Stimulated activated effector memory CD8-positive, alpha-beta T cell treated with anti-CD3 and anti-CD28 coated beads, Interleukin-12 subunit alpha, Interleukin-12 subunit beta, amount 100 ng/mL, for 72 hours (primary cell): ENCODE data around the gene LRRC59.
A peak's percentile ranks its signal among the peaks of the same experiment; 100 is the strongest.

Experiments
- ATAC-seq: fragments of 150-1000 bp; cut with Tn5 transposase; 2 replicates; pipeline ENCODE4 v1.10.0; 2021
- DNase-seq, 2 donors: peaks; one replicate each; pipeline ENCODE4 v3.0.0; 2021 to 2022; ENCODE audit warnings: low spot score in 2 of 2
- H3K27ac Mint-ChIP-seq: one replicate; pipeline ENCODE4 v1.8.0; 2022; ENCODE audit warnings: mild to moderate bottlenecking, mixed read lengths
- H3K36me3 Mint-ChIP-seq: one replicate; pipeline ENCODE4 v1.8.0; 2022; ENCODE audit warnings: mild to moderate bottlenecking, mixed read lengths
- H3K4me1 Mint-ChIP-seq: one replicate; pipeline ENCODE4 v1.8.0; 2022; ENCODE audit warnings: mixed read lengths
- H3K4me3 Mint-ChIP-seq: one replicate; pipeline ENCODE4 v1.8.0; 2022; ENCODE audit warnings: mild to moderate bottlenecking, mixed read lengths
- H3K9me3 Mint-ChIP-seq: one replicate; pipeline ENCODE4 v1.8.0; 2022; ENCODE audit warnings: mixed read lengths

LRRC59 gene

DNA sequence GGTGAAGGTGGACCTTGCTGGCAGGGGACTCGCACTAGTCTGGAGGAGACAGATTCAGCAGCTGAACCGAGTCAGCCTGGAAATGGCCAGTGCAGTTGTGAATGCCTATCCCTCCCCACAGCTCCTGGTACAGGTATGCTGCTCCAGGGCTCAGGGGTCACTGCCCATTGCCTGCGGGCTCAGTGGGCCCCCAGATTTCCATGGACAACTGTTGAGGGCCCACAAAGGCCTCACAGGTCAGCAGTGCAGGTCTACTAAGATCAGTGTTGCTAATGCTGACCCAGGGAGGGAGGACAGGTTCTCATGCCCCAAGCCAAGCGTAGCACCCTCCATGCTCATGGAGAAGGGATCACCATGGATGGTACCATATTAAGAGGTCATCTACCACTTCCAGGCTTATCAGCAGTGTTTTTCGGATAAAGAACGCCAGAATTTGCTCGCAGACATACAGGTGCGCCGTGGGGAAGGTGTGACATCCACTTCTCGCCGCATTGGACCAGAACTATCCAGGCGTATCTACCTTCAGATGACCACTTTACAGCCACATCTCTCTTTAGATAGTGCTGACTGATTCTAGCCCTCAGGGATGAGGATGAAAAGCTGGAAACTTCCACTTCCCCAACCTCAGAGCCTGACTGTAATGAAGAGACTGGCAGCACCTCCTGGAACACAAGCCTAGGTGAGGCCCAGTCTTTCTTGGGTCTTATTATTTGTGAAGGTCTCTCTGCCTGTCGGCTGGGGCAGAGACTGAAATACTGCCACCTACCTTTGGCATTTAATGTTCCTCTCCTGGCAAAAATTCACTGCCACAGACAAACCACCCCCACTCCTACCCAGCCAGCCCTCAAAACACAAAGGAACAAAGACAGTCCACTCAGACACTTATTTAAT is 16.7 kb downstream of the LRRC59 start:
- Mint-ChIP-seq H3K4me3 (no peak overlapping the region), H3K9me3 (no peaks in the 10 kb centered on the region), H3K36me3 (peaks cover 69% of the 10 kb centered on the region), H3K27ac (no peak overlapping the region), H3K4me1 (no peaks in the 10 kb centered on the region)
- ATAC-seq (no peak), DNase-seq (no peak)

DNA sequence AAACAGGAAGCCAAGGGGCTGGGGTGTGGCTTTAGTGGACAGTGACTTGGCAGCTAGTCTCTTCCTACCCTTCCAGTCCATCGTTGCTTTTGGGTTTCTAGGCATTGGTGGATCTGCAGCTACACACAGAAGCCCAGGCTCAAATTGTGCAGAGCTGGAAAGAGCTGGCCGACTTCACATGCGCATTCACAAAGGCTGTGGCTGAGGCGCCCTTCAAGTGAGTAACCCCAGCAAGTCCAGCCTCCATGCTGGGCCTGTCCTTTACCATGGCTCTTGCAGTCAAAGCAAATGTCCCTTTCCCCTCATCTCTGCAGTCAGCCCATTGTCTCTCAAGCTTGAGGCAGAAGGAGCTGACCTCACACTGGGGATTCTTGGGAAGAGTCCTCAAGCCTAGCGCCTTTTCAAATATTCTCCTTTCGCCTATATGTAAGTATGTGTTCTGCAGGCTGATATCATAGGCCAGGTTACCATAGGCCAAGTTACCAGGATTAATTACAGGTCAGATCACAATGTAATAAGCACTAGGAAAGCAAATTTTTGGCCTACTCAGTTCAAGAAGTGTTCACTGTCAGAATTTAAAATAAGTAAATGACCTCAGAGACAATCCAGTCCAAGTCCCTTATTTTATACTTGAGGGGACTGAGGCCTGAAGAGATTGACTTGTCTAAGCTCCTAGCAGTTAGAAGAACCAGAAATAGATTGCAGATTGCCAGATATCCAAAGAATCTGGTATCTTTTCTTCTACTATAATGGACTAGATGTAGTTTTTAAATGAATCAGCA is 17.8 kb downstream of the LRRC59 start:
- no peak overlapping the region for H3K27ac Mint-ChIP-seq
- H3K9me3 Mint-ChIP-seq, result no peaks in the 10 kb centered on the region
- no peak overlapping the region for H3K4me3 Mint-ChIP-seq
- no peak for DNase-seq
- no peaks in the 10 kb centered on the region for H3K4me1 Mint-ChIP-seq
- peaks cover 58% of the 10 kb centered on the region for H3K36me3 Mint-ChIP-seq
- no peak for ATAC-seq

DNA sequence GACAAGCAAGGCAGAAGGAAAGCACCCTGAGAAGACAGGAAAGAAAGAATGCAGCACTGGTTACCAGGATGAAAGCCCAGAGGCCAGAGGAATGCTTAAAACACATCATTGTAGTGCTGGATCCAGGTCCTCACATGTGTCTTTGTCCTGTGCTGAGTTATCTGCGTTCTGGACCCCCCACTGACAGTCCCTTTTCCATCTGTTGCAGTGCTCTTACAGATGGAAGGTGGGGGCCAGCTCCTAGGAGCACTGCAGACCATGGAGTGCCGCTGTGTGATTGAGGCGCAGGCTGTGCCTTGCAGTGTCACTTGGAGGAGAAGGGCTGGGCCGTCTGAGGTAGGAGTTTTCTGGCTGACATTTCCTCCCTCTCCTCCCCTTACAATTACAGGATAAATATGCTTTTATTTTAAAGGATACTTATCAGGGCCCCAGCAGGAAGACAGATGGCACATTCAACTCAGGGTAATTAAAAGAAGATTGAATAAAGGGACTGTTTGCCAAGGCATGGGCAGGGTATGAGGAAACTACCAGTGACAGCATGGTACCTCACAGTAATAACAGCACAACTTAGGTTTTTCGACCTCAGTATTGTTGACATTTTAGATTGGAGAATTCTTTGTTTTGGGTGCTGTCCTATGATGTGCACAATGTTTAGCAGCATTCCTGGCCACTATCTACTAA is 21.3 kb downstream of the LRRC59 start:
- no peak for ATAC-seq
- H3K4me3 Mint-ChIP-seq, result no peak overlapping the region
- no peaks in the 10 kb centered on the region for H3K9me3 Mint-ChIP-seq
- H3K4me1 Mint-ChIP-seq, result peaks cover 28% of the 10 kb centered on the region
- no peak for DNase-seq
- H3K36me3 Mint-ChIP-seq, result peaks cover 40% of the 10 kb centered on the region
- H3K27ac Mint-ChIP-seq, result no peak overlapping the region

DNA sequence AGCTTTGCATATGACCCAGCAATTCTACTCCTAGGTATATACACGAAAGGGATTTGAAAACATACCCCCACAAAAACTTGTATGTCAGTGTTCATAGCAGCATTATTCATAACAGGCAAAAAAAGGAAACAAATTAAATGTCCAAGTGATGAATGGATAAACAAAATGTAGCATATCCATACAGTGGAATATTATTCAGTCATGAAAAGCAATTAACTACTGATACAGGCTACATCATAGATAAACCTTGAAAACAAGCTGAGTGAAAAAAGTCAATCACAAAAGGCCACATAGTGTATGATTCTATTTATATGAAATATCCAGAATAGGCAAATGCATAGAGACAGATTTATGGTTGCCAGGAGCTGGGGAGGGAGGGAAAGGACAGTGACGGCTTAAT is 23.6 kb downstream of the LRRC59 start:
- peak overlapping the region; percentile 100 for H3K27ac Mint-ChIP-seq
- no peaks in the 10 kb centered on the region for H3K9me3 Mint-ChIP-seq
- no peak for DNase-seq
- peak overlapping the region; percentile 97 for H3K4me3 Mint-ChIP-seq
- no peak for ATAC-seq
- H3K4me1 Mint-ChIP-seq, result peaks cover 28% of the 10 kb centered on the region
- peaks cover 47% of the 10 kb centered on the region for H3K36me3 Mint-ChIP-seq

DNA sequence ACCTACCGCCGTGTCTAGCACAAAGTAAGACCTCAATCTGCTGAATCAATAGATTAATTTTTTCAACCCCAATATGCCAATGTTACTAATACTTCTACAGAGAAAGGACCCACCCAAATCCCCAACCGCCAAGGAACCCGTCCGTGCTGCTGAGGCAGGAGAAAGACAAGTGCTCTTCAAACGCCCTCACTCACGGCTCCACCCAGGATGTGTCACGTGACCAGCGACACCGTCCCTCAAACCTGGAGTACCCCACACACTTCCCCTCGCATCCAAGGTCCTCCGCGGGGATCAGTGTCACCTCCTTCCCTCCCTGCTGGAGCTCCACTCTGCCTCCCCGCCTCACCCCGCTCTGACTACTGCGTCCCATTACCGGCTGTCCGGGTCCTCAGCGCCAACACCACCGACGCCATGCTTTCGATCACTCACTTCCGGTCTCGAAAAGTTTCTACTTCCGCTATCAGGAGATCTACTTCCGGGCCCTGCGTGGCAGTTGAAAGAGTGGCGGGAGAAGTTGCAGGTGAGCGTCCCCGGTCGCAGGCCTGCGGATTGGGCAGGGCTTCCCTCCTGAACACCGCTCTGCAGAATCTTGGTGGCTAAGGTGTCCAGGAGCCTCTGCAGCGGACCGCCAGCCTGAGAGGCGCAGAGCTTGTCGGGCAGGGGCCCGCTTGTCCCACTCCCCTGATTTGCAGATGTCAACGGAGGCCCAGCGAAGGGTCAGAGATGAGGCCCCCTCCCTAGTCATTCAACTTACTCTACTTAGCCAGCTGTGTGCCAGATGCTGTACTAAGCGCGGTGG is 24.4 kb downstream of the LRRC59 start, which contains the start of the genes EME1 and MRPL27:
EME1 (plus strand) TSS at position 472 of the 799 bp plus-strand sequence. CDS start 1,980 bp downstream, outside the sequence.
MRPL27 (minus strand) TSS at position 427 of the 799 bp plus-strand sequence; CDS start at position 413, 14 bp downstream.
- Mint-ChIP-seq H3K4me3 (peak within 1 kb of the TSS; percentile 97), H3K27ac (peak within 1 kb of the TSS; percentile 100), H3K9me3 (no peaks in the 10 kb centered on the region), H3K4me1 (peaks cover 28% of the 10 kb centered on the region), H3K36me3 (peaks cover 48% of the 10 kb centered on the region)
- ATAC-seq (peak; percentile 95), DNase-seq (peak; percentile 76 to 94)

DNA sequence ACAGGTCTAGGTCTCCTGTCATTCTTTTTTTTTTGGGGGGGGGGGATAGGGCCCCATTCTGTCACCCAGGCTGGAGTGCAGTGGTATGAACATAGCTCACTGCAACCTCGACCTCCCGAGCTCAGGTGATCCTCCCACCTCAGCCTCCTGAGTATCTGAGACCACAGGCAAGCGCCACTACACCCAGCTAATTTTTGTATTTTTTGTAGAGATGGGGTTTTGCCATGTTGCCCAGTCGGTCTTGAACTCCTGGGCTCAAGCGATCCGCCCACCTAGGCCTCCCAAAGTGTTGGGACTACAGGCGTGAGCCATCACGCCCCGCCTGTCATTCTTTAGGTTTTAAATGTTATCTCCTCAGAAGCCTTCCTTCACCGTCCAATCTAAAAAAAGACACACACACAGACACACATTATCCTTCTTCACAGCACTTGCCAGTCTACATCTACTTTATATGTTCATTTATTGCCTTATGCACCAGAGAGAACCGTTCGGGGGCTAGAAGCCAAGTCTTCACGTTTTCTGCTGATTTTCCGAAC is 25.0 kb downstream of the LRRC59 start:
- peaks cover 50% of the 10 kb centered on the region for H3K36me3 Mint-ChIP-seq
- no peak for ATAC-seq
- peaks cover 28% of the 10 kb centered on the region for H3K4me1 Mint-ChIP-seq
- no peaks in the 10 kb centered on the region for H3K9me3 Mint-ChIP-seq
- peak overlapping the region; percentile 97 for H3K4me3 Mint-ChIP-seq
- no peak for DNase-seq
- H3K27ac Mint-ChIP-seq, result peak overlapping the region; percentile 100

DNA sequence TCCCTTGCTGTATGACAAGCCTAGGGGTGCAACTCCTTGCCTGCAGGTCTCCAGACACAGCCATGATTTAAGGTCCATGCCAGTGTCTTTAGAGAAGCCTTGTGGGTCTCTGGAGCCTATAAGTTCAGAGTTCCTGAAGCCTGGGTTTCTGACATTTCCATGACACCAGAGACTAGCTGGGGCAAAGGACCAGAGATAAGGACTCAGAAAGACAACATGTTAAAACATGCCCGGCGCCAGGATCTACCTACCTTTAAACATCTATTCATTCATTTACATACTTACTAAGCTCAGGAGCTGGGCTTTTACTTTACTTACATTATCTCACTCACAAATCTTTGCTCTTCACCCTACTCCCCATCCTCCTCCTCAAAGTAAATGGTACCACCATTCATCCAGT is 25.8 kb downstream of the LRRC59 start:
- H3K4me3 Mint-ChIP-seq, result peak overlapping the region; percentile 97
- H3K27ac Mint-ChIP-seq, result peak overlapping the region; percentile 100
- no peak for ATAC-seq
- peaks cover 58% of the 10 kb centered on the region for H3K36me3 Mint-ChIP-seq
- peaks cover 28% of the 10 kb centered on the region for H3K4me1 Mint-ChIP-seq
- DNase-seq, result no peak
- no peaks in the 10 kb centered on the region for H3K9me3 Mint-ChIP-seq

DNA sequence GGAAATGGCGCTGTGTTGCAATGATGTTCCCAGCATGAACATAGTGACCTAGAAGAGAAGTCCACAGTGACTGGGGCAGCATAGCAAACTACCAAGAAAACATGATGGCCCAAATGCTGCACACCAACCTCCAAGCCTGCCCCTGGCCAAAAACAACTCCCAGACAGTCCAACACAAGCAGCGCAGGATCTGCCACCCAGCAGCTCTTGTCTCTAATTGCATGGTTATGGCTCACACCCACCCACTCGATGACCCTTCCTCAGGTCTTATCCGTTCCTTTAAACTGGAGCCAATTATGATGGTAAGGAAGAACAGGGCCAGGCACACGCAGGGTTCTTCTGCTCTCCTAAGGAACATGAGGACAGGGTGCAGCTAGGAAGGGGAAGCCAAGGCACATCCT is 27.3 kb downstream of the LRRC59 start:
- peaks cover 65% of the 10 kb centered on the region for H3K36me3 Mint-ChIP-seq
- H3K4me3 Mint-ChIP-seq, result no peak overlapping the region
- H3K4me1 Mint-ChIP-seq, result peaks cover 35% of the 10 kb centered on the region
- no peaks in the 10 kb centered on the region for H3K9me3 Mint-ChIP-seq
- ATAC-seq (no peak), DNase-seq (no peak)
- no peak overlapping the region for H3K27ac Mint-ChIP-seq

DNA sequence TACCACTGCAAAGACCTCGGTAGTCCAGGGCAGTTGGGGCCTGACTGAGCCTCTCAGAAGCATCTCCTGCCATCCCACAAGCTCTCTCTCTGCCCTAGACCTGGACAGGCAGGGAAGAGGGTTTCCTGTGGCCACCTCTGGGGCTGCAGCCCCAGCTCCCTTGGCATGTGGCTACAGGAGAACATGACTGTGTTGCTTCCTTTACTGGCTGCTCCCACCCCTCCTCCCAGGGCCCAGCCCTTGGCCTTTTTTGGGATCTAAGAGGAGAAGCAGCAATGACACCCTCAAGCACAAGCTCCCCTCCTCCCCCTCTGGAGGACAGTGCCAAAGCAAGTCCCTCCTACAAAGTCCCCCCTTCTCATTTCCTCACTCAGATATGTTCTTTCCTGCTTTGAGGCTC is 29.9 kb downstream of the LRRC59 start:
- Mint-ChIP-seq H3K4me1 (peaks cover 21% of the 10 kb centered on the region), H3K36me3 (peaks cover 57% of the 10 kb centered on the region), H3K9me3 (no peaks in the 10 kb centered on the region), H3K27ac (peak overlapping the region; percentile 59), H3K4me3 (no peak overlapping the region)
- DNase-seq (no peak), ATAC-seq (no peak)

DNA sequence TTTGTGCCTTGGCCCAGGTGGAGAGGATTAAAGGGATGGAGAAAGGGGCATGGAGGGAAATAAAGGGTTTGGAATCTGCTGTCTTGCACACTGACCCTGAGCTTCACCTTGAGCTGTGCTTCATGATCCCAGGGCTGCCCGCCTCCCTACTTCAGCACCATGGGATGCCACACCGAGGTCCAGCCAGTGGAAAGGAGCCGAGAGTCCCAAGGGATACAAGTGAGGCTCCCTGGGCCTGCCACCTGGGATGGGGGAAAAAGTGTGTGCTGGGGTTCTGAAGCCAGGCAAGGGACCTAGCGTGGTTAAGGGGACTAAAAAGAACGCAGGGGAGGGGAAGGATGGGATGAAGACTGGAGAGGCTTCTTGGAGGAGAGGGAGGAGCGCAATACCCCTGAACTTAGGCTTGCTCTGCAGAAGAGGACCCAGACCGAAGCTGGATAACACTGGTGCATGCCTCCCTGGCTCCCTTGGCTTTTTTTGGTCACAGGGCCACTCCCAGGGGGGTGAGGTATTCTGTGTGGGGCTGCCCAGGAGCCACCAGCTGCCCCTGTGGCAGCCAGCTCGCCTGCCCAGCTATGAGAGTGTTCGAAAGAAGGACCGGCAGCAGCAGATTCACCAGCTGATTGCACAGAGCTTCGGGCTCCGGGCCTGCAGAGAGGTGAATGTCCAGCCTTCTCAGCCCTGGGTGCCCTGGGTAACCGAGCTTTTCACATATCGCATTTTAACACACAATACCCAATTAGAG is 31.5 kb downstream of the LRRC59 start:
- H3K36me3 Mint-ChIP-seq, result peaks cover 59% of the 10 kb centered on the region
- H3K9me3 Mint-ChIP-seq, result no peaks in the 10 kb centered on the region
- no peak overlapping the region for H3K4me3 Mint-ChIP-seq
- DNase-seq, result no peak
- H3K27ac Mint-ChIP-seq, result no peak overlapping the region
- ATAC-seq, result no peak
- H3K4me1 Mint-ChIP-seq, result peaks cover 16% of the 10 kb centered on the region

DNA sequence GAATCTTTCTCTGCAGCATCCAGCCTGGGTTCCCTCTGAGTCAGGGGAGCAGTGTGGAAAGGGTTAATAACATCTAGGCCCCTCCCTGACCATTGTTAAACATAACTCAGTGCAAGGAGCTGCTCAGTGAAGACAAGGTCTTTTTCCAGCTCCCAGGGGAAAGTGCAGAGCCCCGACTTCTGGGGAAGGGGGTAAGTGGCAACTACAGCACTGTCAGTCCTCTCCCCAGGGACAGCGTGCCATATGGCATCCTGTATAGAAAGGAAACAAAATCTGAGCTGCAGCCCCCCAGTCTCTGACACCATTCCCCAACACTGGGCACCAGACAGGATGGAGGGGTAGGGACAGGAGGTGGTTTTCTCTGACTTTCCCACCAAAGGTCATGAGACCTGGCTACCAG is 32.2 kb downstream of the LRRC59 start:
- Mint-ChIP-seq H3K9me3 (no peaks in the 10 kb centered on the region), H3K4me3 (no peak overlapping the region), H3K27ac (no peak overlapping the region), H3K36me3 (peaks cover 59% of the 10 kb centered on the region), H3K4me1 (peaks cover 16% of the 10 kb centered on the region)
- no peak for ATAC-seq
- no peak for DNase-seq

DNA sequence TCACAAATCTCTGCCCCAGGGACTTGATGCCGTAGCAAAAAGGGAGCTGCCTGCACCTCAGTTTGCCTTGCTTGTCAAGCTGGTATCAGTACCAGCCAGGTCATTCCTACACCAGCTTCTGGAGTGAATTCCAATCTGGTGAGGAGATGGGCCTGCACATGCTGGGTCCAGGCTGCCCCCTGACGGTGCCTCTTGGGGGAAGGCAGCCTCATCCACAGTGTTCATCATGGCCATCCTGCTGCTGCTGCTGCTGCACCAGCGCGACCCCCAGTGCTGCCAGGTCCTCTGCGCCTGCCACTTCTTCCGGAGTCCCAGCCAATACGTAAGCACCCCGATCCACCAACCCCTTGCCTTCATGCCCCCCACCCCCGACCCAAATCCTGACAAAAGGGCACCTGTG is 32.6 kb downstream of the LRRC59 start:
- H3K27ac Mint-ChIP-seq, result no peak overlapping the region
- peaks cover 58% of the 10 kb centered on the region for H3K36me3 Mint-ChIP-seq
- ATAC-seq (no peak), DNase-seq (no peak)
- H3K9me3 Mint-ChIP-seq, result no peaks in the 10 kb centered on the region
- no peak overlapping the region for H3K4me3 Mint-ChIP-seq
- H3K4me1 Mint-ChIP-seq, result peaks cover 16% of the 10 kb centered on the region

DNA sequence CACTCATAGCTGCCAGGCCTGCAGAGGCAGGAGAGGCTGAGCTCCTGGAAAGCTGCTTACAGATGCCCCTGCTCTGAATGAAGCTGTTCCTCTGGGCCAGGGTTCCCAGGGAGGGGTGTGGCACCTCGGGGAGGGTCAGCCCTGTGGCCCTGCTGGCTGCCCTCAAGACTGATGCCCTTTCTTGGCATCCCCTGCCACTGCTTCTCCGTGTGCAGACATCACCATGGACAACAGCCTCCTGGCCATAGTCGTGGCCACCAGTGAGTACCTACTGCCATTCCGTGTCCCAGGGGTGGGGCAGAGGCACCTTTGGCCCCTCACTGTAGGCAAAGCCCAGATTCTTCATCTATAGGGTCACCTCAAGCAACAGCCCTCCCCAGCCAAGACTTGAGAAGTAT is 33.3 kb downstream of the LRRC59 start:
- H3K27ac Mint-ChIP-seq, result no peak overlapping the region
- H3K4me3 Mint-ChIP-seq, result no peak overlapping the region
- H3K9me3 Mint-ChIP-seq, result no peaks in the 10 kb centered on the region
- peaks cover 20% of the 10 kb centered on the region for H3K4me1 Mint-ChIP-seq
- peaks cover 55% of the 10 kb centered on the region for H3K36me3 Mint-ChIP-seq
- no peak for DNase-seq
- no peak for ATAC-seq
